ENCODE results near the gene IL11.
"Not testable (repeated sequence)": the region's sequence is repeated elsewhere in the genome, so short reads cannot be mapped to it uniquely, and the experiment has no call there.

DNA sequence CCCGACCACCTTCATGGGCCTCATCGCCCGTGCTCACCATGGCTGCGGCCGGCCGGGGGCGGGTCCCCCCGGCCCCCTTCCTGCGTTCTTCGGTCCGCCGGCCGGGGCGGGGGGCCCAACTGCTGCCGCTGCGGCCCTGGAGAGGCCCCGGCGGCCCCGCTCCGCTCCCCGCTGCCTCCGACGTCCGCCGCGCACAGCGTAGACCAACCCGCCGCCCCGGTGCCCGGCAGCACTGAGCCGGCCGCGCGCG lies 37.2 kb upstream of the IL11 start, which contains the start of gene UBE2S:
- TF ChIP-seq CTCF (IDR thresholded peaks at IDR 0.05; ENCODE audit: poor library complexity); EZH2 (IDR thresholded peaks at IDR 0.05; ENCODE audit: borderline replicate concordance): not testable (repeated sequence)

Measured in hepatocyte (in vitro differentiated cells).